ENCODE measurements around the gene IRS1. TPM values are rescaled to one million over a fixed set of nuclear protein-coding genes. Genes with fewer than 3 reads are reported as not detected.

Gene IRS1
- polyA plus RNA-seq, 4 donors = 13.0 to 16.0 (median 13.8) TPM

- DNase-seq (ENCODE audit: low read depth in 4 of 4, low spot score in 3 of 4) = peak in 2 of 4 donors; percentile 69 to 74
These were observed 8.0 kb downstream of the IRS1 start for GRCh38 chr2:226791487-226792081.

GRCh38 chr2:226791056-226791486, 8.5 kb downstream of the IRS1 start:
- DNase-seq (ENCODE audit: low read depth in 4 of 4, low spot score in 3 of 4) = no peak

GRCh38 chr2:226790431-226790830, 9.2 kb downstream of the IRS1 start:
- no peak for DNase-seq (ENCODE audit: low read depth in 4 of 4, low spot score in 3 of 4)

- no peak for DNase-seq (ENCODE audit: low read depth in 4 of 4, low spot score in 3 of 4)
These were observed 9.6 kb downstream of the IRS1 start for GRCh38 chr2:226790011-226790410.

GRCh38 chr2:226788881-226789490, 10.6 kb downstream of the IRS1 start:
- no peak for DNase-seq (ENCODE audit: low read depth in 4 of 4, low spot score in 3 of 4)

- DNase-seq (ENCODE audit: low read depth in 4 of 4, low spot score in 3 of 4) = no peak
These were observed 11.6 kb downstream of the IRS1 start for GRCh38 chr2:226788064-226788463.

- no peak for DNase-seq (ENCODE audit: low read depth in 4 of 4, low spot score in 3 of 4)
These were observed 15.7 kb downstream of the IRS1 start for GRCh38 chr2:226783885-226784284.

- no peak for DNase-seq (ENCODE audit: low read depth in 4 of 4, low spot score in 3 of 4)
These were observed 17.4 kb downstream of the IRS1 start for GRCh38 chr2:226782092-226782713.

- no peak for DNase-seq (ENCODE audit: low read depth in 4 of 4, low spot score in 3 of 4)
These were observed 19.2 kb downstream of the IRS1 start for GRCh38 chr2:226780431-226780830.

GRCh38 chr2:226777611-226778010, 22.0 kb downstream of the IRS1 start:
- DNase-seq (ENCODE audit: low read depth in 4 of 4, low spot score in 3 of 4) = no peak

GRCh38 chr2:226776104-226776503, 23.5 kb downstream of the IRS1 start:
- no peak for DNase-seq (ENCODE audit: low read depth in 4 of 4, low spot score in 3 of 4)

GRCh38 chr2:226775032-226775509, 24.5 kb downstream of the IRS1 start:
- DNase-seq (ENCODE audit: low read depth in 4 of 4, low spot score in 3 of 4) = no peak

GRCh38 chr2:226773291-226773690, 26.3 kb downstream of the IRS1 start:
- DNase-seq (ENCODE audit: low read depth in 4 of 4, low spot score in 3 of 4) = no peak

- DNase-seq (ENCODE audit: low read depth in 4 of 4, low spot score in 3 of 4) = no peak
These were observed 27.0 kb downstream of the IRS1 start for GRCh38 chr2:226772389-226773179.

- DNase-seq (ENCODE audit: low read depth in 4 of 4, low spot score in 3 of 4) = no peak
These were observed 28.6 kb downstream of the IRS1 start for GRCh38 chr2:226771067-226771466.

GRCh38 chr2:226767056-226767813, 32.4 kb downstream of the IRS1 start:
- DNase-seq (ENCODE audit: low read depth in 4 of 4, low spot score in 3 of 4) = no peak

GRCh38 chr2:226766352-226767055, 33.1 kb downstream of the IRS1 start:
- no peak for DNase-seq (ENCODE audit: low read depth in 4 of 4, low spot score in 3 of 4)

- no peak for DNase-seq (ENCODE audit: low read depth in 4 of 4, low spot score in 3 of 4)
These were observed 36.3 kb downstream of the IRS1 start for GRCh38 chr2:226763320-226763719.

- DNase-seq (ENCODE audit: low read depth in 4 of 4, low spot score in 3 of 4) = no peak
These were observed 38.4 kb downstream of the IRS1 start for GRCh38 chr2:226761195-226761583.

Measured in left renal pelvis (tissue), 4 donors.